Activated naive CD8-positive, alpha-beta T cell treated with anti-CD3 and anti-CD28 coated beads, Interleukin-2, amount 10 ng/mL, durations not matched to agents 7 days and 5 days (primary cell): ENCODE results near the gene ZNF837. TPM values are rescaled to one million over a fixed set of nuclear protein-coding genes. Genes with fewer than 3 reads are reported as not detected.
A peak's percentile ranks its signal among the peaks of the same experiment; 100 is the strongest.
"Not testable (repeated sequence)": the region's sequence is repeated elsewhere in the genome, so short reads cannot be mapped to it uniquely, and the experiment has no call there.

ENCODE experiments used
- ATAC-seq: fragments of 150-1000 bp; cut with Tn5 transposase; one replicate; pipeline ENCODE4 v1.10.0; 2021; ENCODE audit warnings: low read depth, moderate library complexity
- POLR2A ChIA-PET: fragments of 350-600 bp; sonication (Branson Sonifier 250); formaldehyde crosslinking; loops from one replicate; lab custom pipeline; 2021; ENCODE audit warnings: antibody characterized with exemption; lab: Charles Lee
- DNase-seq: peaks from one replicate; pipeline ENCODE4 v3.0.0; 2021
- H3K27ac Mint-ChIP-seq: one replicate; pipeline ENCODE4 v1.8.0; 2022; ENCODE audit warnings: mild to moderate bottlenecking, mixed read lengths
- H3K27me3 Mint-ChIP-seq: one replicate; pipeline ENCODE4 v1.8.0; 2022; ENCODE audit warnings: mild to moderate bottlenecking, moderate library complexity, mixed read lengths
- H3K36me3 Mint-ChIP-seq: one replicate; pipeline ENCODE4 v1.8.0; 2021; ENCODE audit warnings: mild to moderate bottlenecking, mixed read lengths
- H3K4me1 Mint-ChIP-seq: one replicate; pipeline ENCODE4 v1.8.0; 2021; ENCODE audit warnings: mixed read lengths
- H3K4me3 Mint-ChIP-seq: one replicate; pipeline ENCODE4 v1.8.0; 2022; ENCODE audit warnings: mild to moderate bottlenecking, moderate library complexity, mixed read lengths
- H3K9me3 Mint-ChIP-seq: one replicate; pipeline ENCODE4 v1.8.0; 2021; ENCODE audit warnings: mixed read lengths
- total RNA-seq, 2 experiments: library from RNA; stranded (reverse); gene quantifications; one replicate each; pipeline ENCODE4 v1.2.3, GENCODE V29; 2021

ZNF837 gene
- total RNA-seq, 2 experiments from 2014 or later, result 2.9 to 3.5 TPM

DNA sequence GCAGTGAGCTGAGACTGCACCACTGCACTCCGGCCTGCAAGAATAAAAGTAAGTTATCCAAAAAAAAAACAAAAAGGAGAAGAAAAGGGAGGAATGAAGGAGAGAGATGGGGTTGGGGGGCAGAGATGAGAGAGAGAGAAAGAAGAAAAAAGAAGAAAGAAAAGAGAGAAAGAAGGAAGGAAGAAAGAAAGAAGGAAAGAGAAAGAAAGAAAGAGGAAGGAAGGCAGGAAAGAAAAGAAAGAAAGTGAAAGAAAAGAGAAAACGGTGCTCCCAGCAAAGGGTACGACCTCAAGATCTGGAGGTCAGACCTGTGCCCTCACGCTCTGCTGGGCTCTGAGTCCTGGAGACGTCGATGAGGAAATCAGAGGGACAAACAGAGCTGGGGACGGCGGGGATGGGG is 31.2 kb downstream of the ZNF837 start:
- Mint-ChIP-seq H3K4me3 (peak overlapping the region; percentile 63), H3K36me3 (peaks cover 13% of the 10 kb centered on the region), H3K9me3 (no peaks in the 10 kb centered on the region), H3K4me1 (peaks cover 24% of the 10 kb centered on the region), H3K27me3 (no peaks in the 10 kb centered on the region), H3K27ac (peak overlapping the region; percentile 66)
- DNase-seq (no peak), ATAC-seq (no peak)
- POLR2A ChIA-PET, result interaction anchor here (0.7 to 4.5 kb wide), 2 partner anchors 14 to 119 kb away, joined by 3 to 50 read pairs; partner anchors contain the start of gene ZNF497

DNA sequence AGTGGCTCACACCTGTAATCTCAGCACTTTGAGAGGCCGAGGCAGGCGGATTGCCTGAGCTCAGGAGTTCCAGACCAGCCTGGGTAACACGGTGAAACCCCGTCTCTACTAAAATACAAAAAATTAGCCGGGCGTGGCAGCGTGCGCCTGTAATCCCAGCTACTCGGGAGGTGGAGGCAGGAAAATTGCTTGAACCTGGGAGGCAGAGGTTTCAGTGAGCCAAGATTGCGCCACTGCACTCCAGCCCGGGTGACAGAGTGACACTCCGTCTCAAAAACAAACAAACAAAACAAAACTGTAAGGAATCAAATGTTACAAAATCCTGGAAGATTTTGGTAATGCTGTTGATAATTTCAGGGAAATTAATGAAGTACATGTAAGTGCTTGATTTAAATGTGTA is 32.8 kb downstream of the ZNF837 start:
- not testable (repeated sequence) for DNase-seq, H3K27me3 Mint-ChIP-seq, H3K9me3 Mint-ChIP-seq
- peak; percentile 2 for ATAC-seq
- Mint-ChIP-seq H3K36me3 (peaks cover 18% of the 10 kb centered on the region), H3K27ac (peak overlapping the region; percentile 92), H3K4me1 (peaks cover 22% of the 10 kb centered on the region), H3K4me3 (peak overlapping the region; percentile 98)
- POLR2A ChIA-PET, result interaction anchor here (1.1 to 4.5 kb wide), 9 partner anchors 8 to 1156 kb away, joined by 3 to 50 read pairs (median 5); partner anchors contain the start of genes ZNF446, ZNF497 and ZSCAN22

DNA sequence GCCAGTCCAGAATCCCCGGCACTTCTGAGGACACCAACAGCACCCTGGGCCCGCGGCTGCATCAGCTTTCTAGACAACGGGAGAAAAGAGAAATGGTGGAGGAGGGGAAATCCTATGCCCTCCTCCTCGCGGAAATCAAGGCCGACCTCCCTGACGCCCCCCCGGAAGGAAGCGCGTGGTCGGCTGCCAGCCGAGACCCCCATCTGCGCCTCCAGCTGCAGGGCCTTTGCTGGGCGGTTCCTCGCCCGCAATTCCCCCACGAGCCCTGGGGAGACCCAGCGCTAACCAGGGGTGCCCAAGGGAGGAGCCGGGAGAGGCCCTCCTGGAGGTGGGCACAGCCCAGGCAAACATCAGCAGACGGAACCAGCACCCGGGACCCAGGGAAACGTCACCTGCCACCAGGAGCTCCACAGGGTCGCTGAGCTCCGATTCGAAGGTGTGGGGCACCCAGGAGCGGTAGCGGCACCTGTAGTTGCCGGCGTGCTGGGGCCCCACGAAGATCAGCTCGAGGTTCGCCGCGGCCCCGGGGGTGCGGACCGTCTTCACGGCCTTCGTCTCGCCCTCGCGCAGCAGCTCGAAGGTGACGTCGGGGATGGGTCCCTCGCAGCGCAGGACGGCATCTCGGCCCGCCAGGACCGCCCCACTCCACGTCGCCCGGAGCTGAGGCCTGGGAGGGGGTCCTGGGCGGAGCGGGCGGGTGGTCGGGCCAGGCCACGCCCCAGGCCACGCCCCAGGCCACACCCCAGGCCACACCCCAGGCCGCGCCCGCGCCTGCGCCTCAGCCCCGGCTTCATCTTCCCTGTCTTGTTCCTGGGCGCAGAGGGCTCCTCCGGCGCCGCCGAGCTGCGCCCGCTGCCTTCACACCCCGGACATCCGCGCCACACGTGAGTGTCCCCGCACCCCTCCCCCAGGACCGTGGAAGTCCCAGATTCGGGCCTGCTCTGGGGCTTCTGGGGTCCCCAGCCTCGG is 33.6 kb downstream of the ZNF837 start:
- Mint-ChIP-seq H3K9me3 (no peaks in the 10 kb centered on the region), H3K27ac (peak overlapping the region; percentile 92), H3K4me3 (peak overlapping the region; percentile 98), H3K27me3 (no peaks in the 10 kb centered on the region), H3K36me3 (peaks cover 20% of the 10 kb centered on the region), H3K4me1 (peaks cover 22% of the 10 kb centered on the region)
- DNase-seq (peak; percentile 83), ATAC-seq (peak; percentile 87)
- POLR2A ChIA-PET, result interaction anchor here (0.6 to 4.5 kb wide), 15 partner anchors 9 to 173 kb away, joined by 3 to 50 read pairs (median 5); partner anchors contain the start of genes RPS5, ZNF446, ZNF497 and ZNF837

DNA sequence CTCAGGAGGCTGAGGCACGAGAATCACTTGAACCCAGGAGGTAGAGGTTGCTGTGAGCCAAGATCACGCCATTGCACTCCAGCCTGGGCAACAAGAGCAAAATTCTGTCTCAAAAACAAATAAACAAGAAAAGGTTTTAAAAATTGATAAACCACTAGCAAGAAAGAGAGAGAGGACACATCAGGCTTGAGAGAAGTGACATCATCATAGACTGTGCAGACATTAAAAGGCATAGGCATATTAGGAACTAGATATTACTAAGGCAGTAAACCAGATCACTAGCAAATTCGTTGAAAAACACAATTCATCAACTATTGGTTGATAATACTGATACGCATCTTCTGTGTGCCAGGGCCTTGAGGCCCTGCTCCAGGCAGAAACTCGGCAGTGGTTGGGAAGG is 35.3 kb downstream of the ZNF837 start:
- Mint-ChIP-seq H3K27ac (peak overlapping the region; percentile 60), H3K4me1 (peaks cover 22% of the 10 kb centered on the region), H3K36me3 (peaks cover 22% of the 10 kb centered on the region), H3K4me3 (peak overlapping the region; percentile 91), H3K9me3 (no peaks in the 10 kb centered on the region), H3K27me3 (no peaks in the 10 kb centered on the region)
- POLR2A ChIA-PET, result interaction anchor here (0.6 to 1.1 kb wide), 2 partner anchors 15 to 17 kb away, joined by 4 to 6 read pairs; partner anchors contain the start of gene ZNF497
- DNase-seq, result no peak
- no peak for ATAC-seq

DNA sequence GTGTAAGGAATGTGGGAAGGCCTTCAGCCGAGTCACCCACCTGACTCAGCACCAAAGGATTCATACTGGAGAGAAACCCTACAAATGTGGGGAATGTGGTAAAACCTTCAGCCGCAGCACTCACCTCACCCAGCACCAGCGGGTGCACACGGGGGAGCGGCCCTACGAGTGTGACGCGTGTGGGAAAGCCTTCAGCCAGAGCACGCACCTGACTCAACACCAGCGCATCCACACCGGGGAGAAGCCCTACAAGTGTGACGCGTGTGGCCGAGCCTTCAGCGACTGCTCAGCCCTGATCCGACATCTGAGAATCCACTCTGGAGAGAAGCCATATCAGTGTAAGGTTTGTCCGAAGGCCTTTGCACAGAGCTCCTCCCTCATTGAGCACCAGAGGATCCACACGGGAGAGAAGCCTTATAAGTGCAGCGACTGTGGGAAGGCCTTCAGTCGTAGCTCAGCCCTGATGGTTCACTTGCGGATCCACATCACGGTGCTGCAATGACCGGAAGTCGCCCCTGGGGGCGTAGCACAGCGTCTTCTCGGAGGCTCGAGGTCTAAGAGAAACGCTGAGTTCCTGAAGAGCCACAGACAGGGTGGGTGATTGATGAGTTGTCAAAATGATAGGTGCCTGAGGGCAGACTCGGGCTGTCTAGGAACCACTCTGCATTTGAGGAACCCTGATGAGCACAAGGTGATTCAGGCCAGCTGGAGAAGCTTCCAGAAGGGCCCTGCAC is 41.8 kb downstream of the ZNF837 start:
- peaks cover 6% of the 10 kb centered on the region for H3K4me1 Mint-ChIP-seq
- DNase-seq (no peak), ATAC-seq (no peak)
- H3K9me3 Mint-ChIP-seq, result no peaks in the 10 kb centered on the region
- H3K27me3 Mint-ChIP-seq, result no peaks in the 10 kb centered on the region
- POLR2A ChIA-PET, result no interaction called here
- H3K36me3 Mint-ChIP-seq, result peaks cover 50% of the 10 kb centered on the region
- H3K27ac Mint-ChIP-seq, result no peak overlapping the region
- H3K4me3 Mint-ChIP-seq, result no peak overlapping the region

DNA sequence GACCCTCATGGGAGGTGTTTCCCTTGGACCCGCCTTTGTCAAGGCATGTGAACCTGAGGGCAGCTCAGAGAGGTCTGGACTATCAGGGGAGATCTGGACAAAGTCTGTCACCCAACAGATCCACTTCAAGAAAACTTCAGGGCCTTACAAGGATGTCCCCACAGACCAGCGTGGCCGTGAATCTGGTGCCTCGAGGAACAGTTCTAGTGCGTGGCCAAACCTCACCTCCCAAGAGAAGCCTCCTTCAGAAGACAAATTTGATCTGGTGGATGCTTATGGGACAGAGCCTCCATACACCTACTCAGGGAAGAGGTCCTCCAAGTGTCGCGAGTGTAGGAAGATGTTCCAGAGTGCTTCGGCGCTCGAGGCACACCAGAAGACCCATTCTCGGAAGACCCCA is 42.5 kb downstream of the ZNF837 start:
- Mint-ChIP-seq H3K27ac (no peak overlapping the region), H3K27me3 (no peaks in the 10 kb centered on the region), H3K9me3 (no peaks in the 10 kb centered on the region), H3K36me3 (peaks cover 47% of the 10 kb centered on the region), H3K4me1 (peaks cover 6% of the 10 kb centered on the region), H3K4me3 (no peak overlapping the region)
- ATAC-seq (no peak), DNase-seq (no peak)
- POLR2A ChIA-PET, result no interaction called here

DNA sequence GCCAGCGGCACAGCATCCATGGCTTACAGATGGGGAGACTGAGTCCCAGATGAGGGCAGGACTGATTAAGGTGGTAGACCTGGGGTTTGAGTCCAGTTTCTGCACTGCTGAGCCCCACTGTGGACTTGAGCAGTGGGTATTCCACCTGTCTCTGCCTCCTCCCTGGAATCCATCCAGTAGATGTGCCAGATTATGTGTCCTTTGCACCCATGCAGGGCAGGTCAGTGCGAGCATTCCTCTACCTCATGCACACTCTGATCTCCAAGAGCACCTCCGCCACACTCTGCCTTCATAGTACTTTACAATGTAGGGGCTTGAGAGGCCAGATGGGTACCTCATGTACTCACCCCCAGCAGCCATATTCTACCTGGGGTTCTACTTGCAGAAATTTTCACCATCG is 44.0 kb downstream of the ZNF837 start:
- no peaks in the 10 kb centered on the region for H3K27me3 Mint-ChIP-seq
- ATAC-seq (no peak), DNase-seq (no peak)
- no peaks in the 10 kb centered on the region for H3K9me3 Mint-ChIP-seq
- no peak overlapping the region for H3K4me3 Mint-ChIP-seq
- H3K4me1 Mint-ChIP-seq, result peaks cover 10% of the 10 kb centered on the region
- POLR2A ChIA-PET, result no interaction called here
- no peak overlapping the region for H3K27ac Mint-ChIP-seq
- H3K36me3 Mint-ChIP-seq, result peaks cover 42% of the 10 kb centered on the region

DNA sequence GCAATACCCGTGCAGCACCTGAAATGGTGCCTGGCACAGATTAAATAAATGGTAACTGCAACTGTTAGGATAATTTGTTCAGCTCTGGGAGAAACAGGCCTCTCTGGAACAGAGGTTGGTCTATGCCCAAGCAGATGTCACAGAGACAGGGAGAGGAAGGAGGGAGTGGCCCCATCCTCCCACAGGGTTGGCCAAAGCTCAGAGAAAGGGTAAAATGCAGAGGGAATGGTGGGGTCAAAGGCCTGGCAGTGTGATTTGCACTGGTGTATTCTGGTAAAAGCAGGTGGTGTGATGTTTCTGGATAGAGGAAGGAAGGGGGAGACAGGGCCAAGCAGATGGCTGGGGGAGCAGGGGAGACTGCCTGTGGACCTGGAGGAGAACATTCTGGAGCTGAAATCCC is 44.6 kb downstream of the ZNF837 start:
- Mint-ChIP-seq H3K27ac (no peak overlapping the region), H3K4me3 (no peak overlapping the region), H3K36me3 (peaks cover 40% of the 10 kb centered on the region), H3K27me3 (no peaks in the 10 kb centered on the region), H3K9me3 (no peaks in the 10 kb centered on the region), H3K4me1 (peaks cover 10% of the 10 kb centered on the region)
- DNase-seq, result no peak
- POLR2A ChIA-PET, result no interaction called here
- ATAC-seq, result no peak

DNA sequence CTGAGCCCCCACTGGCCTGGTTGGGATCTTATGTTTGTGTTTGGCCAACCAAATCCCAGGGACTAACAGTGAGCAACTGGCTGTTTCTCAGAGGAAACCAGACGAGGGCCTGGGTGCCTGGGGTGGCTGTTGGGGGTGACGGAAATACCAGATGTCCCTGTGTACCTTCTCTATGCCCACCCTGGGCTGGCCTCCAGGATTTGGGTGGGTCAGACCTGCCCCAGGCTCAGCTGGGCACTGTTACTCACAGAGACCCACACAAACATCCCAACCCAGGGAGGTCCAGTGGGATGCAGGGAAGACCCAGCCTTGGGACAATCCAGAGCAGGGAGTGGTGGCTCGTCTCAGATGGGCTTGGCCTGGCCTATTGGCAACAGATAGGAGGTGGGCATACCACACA is 45.2 kb downstream of the ZNF837 start:
- H3K36me3 Mint-ChIP-seq, result peaks cover 36% of the 10 kb centered on the region
- POLR2A ChIA-PET, result no interaction called here
- H3K9me3 Mint-ChIP-seq, result no peaks in the 10 kb centered on the region
- peaks cover 10% of the 10 kb centered on the region for H3K4me1 Mint-ChIP-seq
- DNase-seq, result no peak
- no peak for ATAC-seq
- no peak overlapping the region for H3K27ac Mint-ChIP-seq
- no peaks in the 10 kb centered on the region for H3K27me3 Mint-ChIP-seq
- H3K4me3 Mint-ChIP-seq, result no peak overlapping the region

DNA sequence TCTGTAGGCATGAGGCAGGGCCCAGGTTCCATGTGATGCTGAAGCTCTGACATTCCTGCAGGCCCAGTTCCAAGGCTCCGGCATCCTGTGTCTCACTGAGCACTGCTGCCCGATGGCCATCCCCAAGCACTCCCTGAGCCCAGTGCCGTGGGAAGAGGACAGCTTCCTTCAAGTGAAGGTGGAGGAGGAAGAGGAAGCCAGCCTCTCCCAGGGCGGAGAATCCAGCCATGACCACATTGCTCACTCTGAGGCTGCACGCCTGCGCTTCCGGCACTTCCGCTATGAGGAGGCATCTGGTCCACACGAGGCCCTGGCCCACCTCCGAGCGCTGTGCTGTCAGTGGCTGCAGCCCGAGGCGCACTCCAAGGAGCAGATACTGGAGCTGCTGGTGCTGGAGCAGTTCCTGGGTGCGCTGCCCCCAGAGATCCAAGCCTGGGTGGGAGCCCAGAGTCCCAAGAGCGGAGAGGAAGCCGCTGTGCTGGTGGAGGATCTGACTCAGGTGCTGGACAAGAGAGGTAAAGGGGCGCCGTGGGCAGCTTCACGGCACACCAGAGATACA is 46.1 kb downstream of the ZNF837 start:
- POLR2A ChIA-PET, result no interaction called here
- H3K27me3 Mint-ChIP-seq, result no peaks in the 10 kb centered on the region

DNA sequence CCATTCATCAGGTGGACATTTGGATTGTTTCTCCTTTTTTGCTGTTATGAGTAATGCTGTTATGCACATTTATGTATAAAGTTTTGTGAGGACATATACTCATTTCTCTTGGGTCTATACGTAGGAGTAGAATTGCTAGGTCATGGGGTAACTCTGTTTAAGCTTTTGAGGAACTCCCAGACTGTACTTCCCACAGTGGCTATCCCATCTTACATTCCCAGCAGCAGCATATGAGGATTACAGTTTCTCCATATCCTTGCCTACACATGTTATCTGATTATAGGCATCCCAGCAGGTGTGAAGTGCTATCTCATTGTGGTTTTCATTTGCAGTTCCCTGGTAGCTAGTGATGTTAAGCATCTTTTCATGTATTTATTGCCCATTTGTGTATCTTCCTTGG is 48.1 kb downstream of the ZNF837 start:
- DNase-seq (no peak), ATAC-seq (no peak)
- H3K27me3 Mint-ChIP-seq, result no peaks in the 10 kb centered on the region
- H3K9me3 Mint-ChIP-seq, result no peaks in the 10 kb centered on the region
- H3K27ac Mint-ChIP-seq, result no peak overlapping the region
- H3K36me3 Mint-ChIP-seq, result peaks cover 12% of the 10 kb centered on the region
- peaks cover 11% of the 10 kb centered on the region for H3K4me1 Mint-ChIP-seq
- POLR2A ChIA-PET, result interaction anchor here (1.0 to 1.6 kb wide), 2 partner anchors 14 to 68 kb away, joined by 3 to 4 read pairs; no protein-coding TSS in a partner anchor
- H3K4me3 Mint-ChIP-seq, result no peak overlapping the region

More for the DNA sequence above, 46.1 kb downstream of the ZNF837 start:
- ATAC-seq, result no peak
- no peak overlapping the region for H3K27ac Mint-ChIP-seq
- H3K36me3 Mint-ChIP-seq, result peaks cover 30% of the 10 kb centered on the region
- no peaks in the 10 kb centered on the region for H3K9me3 Mint-ChIP-seq
- no peak overlapping the region for H3K4me3 Mint-ChIP-seq
- peaks cover 9% of the 10 kb centered on the region for H3K4me1 Mint-ChIP-seq
- DNase-seq, result no peak

DNA sequence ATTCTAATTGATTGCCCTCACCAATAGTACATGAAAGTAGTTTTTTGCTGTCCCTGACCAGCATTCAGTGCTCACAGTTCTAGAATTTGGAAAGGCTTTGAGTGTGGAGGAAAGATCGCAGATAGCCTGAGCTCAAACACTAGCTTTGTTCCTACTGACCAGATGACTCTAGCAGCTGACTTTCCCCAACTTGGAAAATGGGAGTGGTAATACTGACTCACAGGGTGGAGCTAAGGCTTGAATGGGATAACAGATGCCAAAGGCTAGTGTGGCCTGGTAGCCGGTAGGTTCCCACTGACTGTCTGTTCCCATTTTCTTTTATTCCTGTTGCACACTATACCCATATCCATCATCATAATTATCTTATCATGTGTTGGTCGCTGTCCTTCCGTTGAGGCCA is 50.4 kb downstream of the ZNF837 start:
- H3K36me3 Mint-ChIP-seq, result peaks cover 2% of the 10 kb centered on the region
- DNase-seq (no peak), ATAC-seq (no peak)
- POLR2A ChIA-PET, result no interaction called here
- H3K9me3 Mint-ChIP-seq, result no peaks in the 10 kb centered on the region
- H3K27ac Mint-ChIP-seq, result no peak overlapping the region
- H3K4me1 Mint-ChIP-seq, result peaks cover 11% of the 10 kb centered on the region
- H3K4me3 Mint-ChIP-seq, result no peak overlapping the region
- H3K27me3 Mint-ChIP-seq, result no peaks in the 10 kb centered on the region

DNA sequence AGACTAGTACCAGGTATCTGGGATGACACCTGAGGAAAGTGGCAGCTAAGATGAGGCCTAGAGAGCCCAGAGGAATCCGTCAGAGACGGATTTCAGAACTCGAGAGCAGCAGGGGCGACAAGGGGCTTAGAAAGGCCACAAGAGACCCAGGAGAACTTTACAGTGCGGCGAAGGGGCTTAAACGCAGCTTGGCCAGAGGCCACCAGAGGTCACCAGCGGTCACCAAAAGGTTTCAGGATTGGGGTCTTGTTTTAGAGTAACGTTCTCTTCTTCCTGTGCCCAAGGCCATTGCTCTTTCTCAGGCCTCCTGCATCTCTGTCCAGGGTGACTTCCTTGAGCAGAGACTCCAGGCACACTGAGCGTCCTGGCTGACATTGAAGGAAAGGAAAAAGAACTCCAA is 51.8 kb downstream of the ZNF837 start:
- DNase-seq (no peak), ATAC-seq (no peak)
- Mint-ChIP-seq H3K36me3 (no peaks in the 10 kb centered on the region), H3K27me3 (no peaks in the 10 kb centered on the region), H3K4me3 (no peak overlapping the region), H3K4me1 (peaks cover 11% of the 10 kb centered on the region), H3K27ac (no peak overlapping the region), H3K9me3 (no peaks in the 10 kb centered on the region)
- POLR2A ChIA-PET, result interaction anchor here (0.5 kb wide), 1 partner anchor 1152 kb away, joined by 3 read pairs; no protein-coding TSS in a partner anchor
